Middle frontal gyrus (tissue), 1 donor: ENCODE results near the gene SUSD3.
"Not testable (repeated sequence)": the region's sequence is repeated elsewhere in the genome, so short reads cannot be mapped to it uniquely, and the experiment has no call there.

Source experiments
- DNase-seq: peaks from one replicate; pipeline ENCODE4 v3.0.0-alpha.2; 2015; ENCODE audit warnings: low spot score; ENCODE audit errors: extremely low spot score

SUSD3 gene

GRCh38 chr9:93058355-93059010 is at the start of gene SUSD3:
Gene SUSD3, plus strand, starts transcription at chr9:93058701. Its CDS starts 42 bp downstream, at chr9:93058743.
- DNase-seq, result no peak

GRCh38 chr9:93009337-93010015 is 49.0 kb upstream of the SUSD3 start:
- no peak for DNase-seq

GRCh38 chr9:93010056-93010455 is 48.4 kb upstream of the SUSD3 start:
- DNase-seq, result no peak

GRCh38 chr9:93010704-93011103 is 47.8 kb upstream of the SUSD3 start:
- DNase-seq, result no peak

GRCh38 chr9:93011114-93011513 is 47.4 kb upstream of the SUSD3 start:
- DNase-seq, result no peak

GRCh38 chr9:93012963-93013855 is 45.3 kb upstream of the SUSD3 start:
- no peak for DNase-seq

- no peak for DNase-seq
Observed at GRCh38 chr9:93013856-93014582, 44.5 kb upstream of the SUSD3 start.

- not testable (repeated sequence) for DNase-seq
Observed at GRCh38 chr9:93015190-93015589, 43.3 kb upstream of the SUSD3 start.

GRCh38 chr9:93017621-93018020 is 40.9 kb upstream of the SUSD3 start:
- DNase-seq, result no peak

- DNase-seq, result no peak
Observed at GRCh38 chr9:93020151-93020550, 38.4 kb upstream of the SUSD3 start.

GRCh38 chr9:93020771-93021670 is 37.5 kb upstream of the SUSD3 start:
- DNase-seq, result no peak

- DNase-seq, result no peak
Observed at GRCh38 chr9:93022066-93022465, 36.4 kb upstream of the SUSD3 start.

GRCh38 chr9:93022721-93023520 is 35.6 kb upstream of the SUSD3 start:
- no peak for DNase-seq

GRCh38 chr9:93023521-93023815 is 35.0 kb upstream of the SUSD3 start:
- DNase-seq, result no peak

- no peak for DNase-seq
Observed at GRCh38 chr9:93024646-93024910, 33.9 kb upstream of the SUSD3 start.

- no peak for DNase-seq
Observed at GRCh38 chr9:93024986-93025630, 33.4 kb upstream of the SUSD3 start.

- DNase-seq, result no peak
Observed at GRCh38 chr9:93025736-93026135, 32.8 kb upstream of the SUSD3 start.

- no peak for DNase-seq
Observed at GRCh38 chr9:93026640-93027039, 31.9 kb upstream of the SUSD3 start.

GRCh38 chr9:93027750-93028149 is 30.8 kb upstream of the SUSD3 start:
- DNase-seq, result no peak
